AG09319 (cell line): ENCODE data around the gene CAP2.

Experiments used
- DNase-seq: peaks from one replicate; pipeline ENCODE4 v3.0.0-alpha.2; 2010; ENCODE audit warnings: low read depth; ENCODE audit errors: extremely low read depth
- TF ChIP-seq, protein P1 (sequence below): IDR thresholded peaks from 2 replicates; pipeline ENCODE4 v1.5.1; 2011; ENCODE audit warnings: low read depth, mild to moderate bottlenecking, inconsistent platforms, low read length, moderate library complexity

CAP2 gene

DNA sequence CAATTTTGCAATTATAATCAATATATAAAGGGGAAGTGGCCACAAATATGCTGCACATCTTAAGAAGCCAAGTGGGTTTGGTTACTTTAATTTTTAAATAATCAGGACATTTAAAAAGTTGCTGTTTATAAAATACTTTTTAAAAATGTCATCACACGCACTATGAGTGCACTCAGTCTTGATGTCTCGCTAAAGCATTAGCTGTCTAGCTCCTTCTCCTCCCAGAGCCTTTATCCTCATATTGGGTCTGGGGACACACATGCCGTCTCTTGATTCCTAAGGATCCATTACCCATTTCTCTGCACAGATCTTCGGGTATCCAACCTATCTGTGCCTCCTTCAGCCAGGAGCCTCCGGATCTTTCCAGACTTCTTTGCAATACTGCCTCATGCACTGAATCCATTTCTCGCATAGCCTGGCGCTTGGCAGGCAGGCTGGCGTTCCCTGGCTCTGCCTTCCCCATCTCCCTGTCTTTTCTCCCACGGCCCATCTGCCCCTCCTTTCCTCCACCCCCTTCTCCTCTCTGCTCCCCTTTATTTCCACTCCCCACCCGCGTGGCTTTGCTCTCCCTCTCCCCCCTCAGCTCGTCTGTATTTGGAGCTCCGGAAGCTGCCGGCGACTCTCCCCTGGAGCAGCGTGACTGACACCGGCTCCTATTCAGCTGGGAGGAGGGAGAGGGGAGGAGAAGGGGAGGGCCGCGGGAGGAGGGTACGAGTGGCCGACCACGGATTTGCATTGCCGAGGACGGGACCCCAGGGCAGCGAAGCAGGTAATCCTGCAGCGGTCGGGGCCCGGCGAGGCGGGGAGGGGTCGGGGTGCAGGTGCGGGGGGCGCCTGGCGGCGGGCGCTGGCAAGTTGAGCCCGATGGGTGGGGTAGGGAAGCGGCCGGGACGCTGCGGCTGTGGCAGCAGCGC is at the start of gene CAP2:
CAP2 (plus strand) TSS at position 618 of the 914 bp plus-strand sequence. CDS start 27,961 bp downstream, outside the sequence.
- TF ChIP-seq, protein P1, sequence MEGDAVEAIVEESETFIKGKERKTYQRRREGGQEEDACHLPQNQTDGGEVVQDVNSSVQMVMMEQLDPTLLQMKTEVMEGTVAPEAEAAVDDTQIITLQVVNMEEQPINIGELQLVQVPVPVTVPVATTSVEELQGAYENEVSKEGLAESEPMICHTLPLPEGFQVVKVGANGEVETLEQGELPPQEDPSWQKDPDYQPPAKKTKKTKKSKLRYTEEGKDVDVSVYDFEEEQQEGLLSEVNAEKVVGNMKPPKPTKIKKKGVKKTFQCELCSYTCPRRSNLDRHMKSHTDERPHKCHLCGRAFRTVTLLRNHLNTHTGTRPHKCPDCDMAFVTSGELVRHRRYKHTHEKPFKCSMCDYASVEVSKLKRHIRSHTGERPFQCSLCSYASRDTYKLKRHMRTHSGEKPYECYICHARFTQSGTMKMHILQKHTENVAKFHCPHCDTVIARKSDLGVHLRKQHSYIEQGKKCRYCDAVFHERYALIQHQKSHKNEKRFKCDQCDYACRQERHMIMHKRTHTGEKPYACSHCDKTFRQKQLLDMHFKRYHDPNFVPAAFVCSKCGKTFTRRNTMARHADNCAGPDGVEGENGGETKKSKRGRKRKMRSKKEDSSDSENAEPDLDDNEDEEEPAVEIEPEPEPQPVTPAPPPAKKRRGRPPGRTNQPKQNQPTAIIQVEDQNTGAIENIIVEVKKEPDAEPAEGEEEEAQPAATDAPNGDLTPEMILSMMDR, result no peak
- peak; percentile 66 for DNase-seq

DNA sequence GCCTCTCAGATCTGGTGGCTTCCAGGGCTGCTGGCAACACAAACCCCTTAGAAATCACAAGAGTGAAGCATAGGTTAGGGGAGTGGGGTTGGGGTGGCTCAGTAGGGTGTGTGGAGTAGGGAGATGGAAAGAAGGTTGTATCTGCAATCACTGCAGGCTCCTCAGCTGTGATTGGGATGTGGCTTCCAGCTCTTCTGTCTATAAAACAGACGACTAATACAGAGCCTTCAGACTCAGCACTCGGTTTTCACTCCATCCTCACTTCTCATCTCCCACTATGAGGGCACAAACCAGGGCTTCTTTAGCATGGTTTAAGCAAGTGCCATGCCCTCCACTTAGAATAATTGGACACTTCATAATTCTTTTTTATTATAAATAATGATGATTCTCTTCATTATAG is 46.4 kb upstream of the CAP2 start:
- TF ChIP-seq, protein P1, result no peak

DNA sequence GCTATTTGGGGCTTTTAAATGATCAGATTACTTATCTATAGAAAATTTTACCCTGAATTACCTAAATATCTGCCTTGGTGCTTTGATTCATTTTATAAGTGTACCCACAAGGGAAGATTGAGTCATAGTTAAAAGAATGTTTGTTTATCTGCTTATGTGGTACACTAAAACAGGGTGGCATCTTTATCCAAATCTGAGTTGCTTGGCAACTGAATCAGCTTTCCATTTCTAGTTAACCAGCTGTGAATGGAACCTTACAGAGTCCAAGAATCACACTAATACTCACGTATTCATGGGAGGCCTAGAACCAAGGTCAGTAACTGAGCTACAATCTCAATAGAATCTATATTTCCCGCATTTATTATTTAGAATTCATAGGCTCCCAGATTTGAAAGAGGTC is 44.0 kb upstream of the CAP2 start:
- TF ChIP-seq, protein P1, result no peak
- no peak for DNase-seq

More for the DNA sequence above, 46.4 kb upstream of the CAP2 start:
- no peak for DNase-seq

DNA sequence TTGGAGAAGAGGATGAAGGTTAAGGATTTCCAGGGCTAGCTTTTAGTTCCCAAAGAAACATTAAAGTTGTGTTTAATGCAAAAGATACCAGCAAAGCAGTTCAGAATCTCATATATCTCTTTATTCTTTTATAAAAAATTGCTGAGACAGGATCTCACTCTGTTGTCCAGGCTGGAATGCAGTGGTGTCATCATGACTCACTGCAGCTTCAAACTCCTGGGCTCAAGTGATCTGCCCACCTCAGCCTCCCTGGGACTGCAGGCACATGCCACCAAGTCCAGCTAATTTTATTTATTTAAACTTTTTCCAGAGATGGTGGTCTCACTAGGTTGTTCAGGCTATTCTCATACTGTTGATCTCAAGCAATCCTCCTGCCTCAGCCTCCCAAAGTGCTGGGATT is 41.1 kb upstream of the CAP2 start:
- DNase-seq, result no peak

GRCh38 chr6:17353440-17354175 is 39.8 kb upstream of the CAP2 start:
- DNase-seq, result no peak
- TF ChIP-seq, protein P1, result no peak

More for the DNA sequence above, 41.1 kb upstream of the CAP2 start:
- TF ChIP-seq, protein P1, result no peak

DNA sequence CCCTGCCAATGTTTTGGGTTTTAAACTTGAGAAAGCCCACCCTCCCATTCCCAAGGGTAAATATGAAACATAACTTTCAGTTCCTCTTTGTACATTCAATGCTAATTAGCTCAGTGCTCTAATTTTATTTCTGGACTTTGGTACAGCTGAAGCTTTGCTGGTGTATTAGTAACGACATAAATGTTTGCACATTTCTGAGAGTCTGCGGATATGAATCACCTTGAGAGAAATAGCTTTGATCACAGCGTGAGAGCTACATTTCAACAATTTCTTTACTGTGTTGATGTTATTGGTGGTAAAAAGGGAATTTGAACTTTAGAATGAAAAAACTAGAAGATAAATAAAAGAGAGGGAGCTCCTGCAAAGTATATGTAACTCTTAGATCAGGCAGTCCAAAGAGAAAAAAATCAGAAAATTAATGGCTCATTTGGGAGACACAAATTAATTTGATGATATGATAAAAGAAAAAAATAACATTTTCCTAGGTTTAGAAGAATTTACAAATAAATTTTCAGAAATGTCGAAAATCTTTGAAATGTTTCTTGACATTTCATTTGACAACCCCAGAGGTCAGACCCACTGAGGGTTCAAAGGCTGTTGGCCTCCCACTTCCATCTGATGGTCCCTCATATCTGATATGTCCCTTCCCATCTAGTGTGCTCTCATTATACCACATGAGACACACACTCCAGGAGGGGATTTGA is 38.5 kb upstream of the CAP2 start:
- TF ChIP-seq, protein P1, result no peak
- no peak for DNase-seq

GRCh38 chr6:17355404-17355774 is 38.0 kb upstream of the CAP2 start:
- DNase-seq, result no peak
- TF ChIP-seq, protein P1, result no peak
